H4 (cell line): Measurements from ENCODE around the gene HDAC7. TPM values are rescaled to one million over a fixed set of nuclear protein-coding genes. Genes with fewer than 3 reads are reported as not detected.

Source experiments
- DNase-seq: peaks from one replicate; pipeline ENCODE4 v3.0.0-alpha.2; 2015; ENCODE audit warnings: low spot score
- total RNA-seq: library from RNA; depleted of rRNA; stranded (reverse); fragments of >200 nt; shearing (Covaris generic); gene quantifications from 2 replicates; pipeline ENCODE4 v1.2.3, GENCODE V29; 2014

The HDAC7 gene
- total RNA-seq, 1 experiment from 2014 or later, result 13.7 TPM

DNA sequence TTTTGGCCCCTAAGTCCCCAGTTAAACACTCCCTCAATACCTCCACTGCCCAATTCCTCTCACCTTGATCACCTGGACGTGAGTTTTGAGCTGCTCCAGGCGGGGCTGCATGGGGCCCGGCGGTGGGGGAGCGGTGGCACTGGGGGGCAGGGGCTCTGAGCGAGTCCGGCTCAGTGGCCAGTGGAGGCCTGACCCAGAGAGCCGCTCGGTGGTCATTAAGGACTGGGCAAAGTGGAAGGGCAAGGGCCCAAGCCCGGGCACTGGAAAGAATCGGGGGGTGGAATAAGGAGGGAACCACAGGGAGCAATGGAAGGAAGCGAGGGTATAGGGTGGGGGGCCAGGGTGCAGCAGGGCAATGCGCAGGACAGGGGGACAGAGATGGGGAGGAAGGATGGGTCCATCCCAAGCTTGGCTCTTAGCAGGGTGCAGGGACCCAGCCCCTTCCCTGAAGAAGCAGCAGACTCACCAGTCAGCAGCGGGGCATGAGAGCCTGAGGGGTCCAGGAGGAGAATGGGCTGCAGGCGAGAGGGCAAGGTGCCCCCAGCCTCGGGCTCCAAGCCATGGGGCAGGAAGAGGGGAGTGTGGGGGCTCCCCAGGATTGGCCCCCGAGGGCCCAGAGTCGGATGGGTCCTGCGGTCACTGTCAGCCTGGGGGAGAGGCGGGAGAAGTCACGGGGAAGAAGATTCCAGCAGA lies 24.4 kb downstream of the HDAC7 start:
- DNase-seq, result no peak

DNA sequence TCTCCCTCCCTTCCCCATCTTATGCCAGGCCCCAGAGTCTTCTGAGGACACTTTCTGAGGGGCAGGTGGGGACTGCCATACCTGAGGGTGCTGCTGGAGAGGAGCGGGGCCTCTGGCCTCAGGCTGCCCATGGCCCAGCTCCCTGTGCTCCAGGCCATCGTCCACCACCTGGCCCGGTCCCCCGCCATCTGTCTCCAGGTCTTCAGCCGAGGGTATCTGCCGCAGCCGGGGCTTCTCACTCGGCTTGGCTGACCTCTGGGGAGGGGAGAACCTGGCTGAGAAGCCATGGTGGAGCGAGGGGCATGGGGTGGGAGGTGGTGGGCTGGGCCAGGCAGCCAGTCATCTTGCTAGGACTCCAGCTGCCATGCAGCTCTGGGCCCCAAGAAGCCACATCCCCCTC lies 25.0 kb downstream of the HDAC7 start:
- DNase-seq, result no peak

DNA sequence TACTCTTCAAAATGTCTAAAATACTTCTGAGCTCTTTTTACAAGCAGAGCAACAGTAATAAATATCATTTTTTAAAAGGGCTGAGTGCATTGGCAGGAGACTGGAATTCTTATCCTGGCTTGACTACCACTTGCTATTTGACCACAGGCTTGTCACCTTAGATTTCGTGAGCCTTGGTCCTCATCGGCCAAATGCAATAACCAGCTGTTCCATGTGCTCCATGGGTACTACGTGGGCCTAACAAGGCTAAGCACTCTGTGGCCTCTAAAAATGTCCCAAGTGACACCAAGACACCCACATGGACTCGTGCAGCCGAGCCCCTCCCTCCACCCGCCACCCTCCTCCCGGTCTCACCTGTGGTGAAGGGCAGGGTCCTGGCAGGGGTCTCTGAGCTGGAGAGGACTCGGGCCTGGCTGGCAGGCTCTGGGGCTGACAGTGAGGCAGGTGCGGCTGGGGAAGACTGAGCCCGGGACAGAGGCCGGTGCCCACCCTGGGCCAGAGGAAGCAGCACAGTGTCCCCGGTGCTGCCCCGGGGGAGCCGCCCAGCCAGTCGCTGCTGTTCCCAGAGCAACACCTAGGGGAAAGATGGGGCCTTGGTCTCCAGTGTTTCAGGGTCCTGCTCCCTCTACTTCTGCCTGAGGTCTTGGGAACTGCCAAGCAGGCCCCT lies 26.6 kb downstream of the HDAC7 start:
- no peak for DNase-seq

DNA sequence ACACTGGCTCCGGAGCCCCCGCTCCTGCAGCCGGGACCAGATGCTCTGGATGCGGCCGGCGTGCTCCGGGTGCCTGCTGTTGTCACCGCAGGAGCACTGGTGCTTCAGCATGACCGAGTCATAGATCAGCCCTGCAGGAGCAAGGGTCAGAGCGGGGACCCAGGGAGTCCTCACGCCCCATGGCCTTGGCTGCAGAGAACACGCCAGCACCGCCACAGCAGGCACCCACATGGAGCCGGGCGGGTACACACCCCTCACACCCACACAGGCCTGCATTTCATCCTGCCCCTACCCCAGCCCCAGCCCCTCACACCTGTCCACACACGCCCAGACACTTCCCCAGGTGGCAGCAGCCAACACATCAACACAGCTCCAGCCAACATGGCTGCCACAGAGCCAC lies 27.8 kb downstream of the HDAC7 start:
- no peak for DNase-seq

DNA sequence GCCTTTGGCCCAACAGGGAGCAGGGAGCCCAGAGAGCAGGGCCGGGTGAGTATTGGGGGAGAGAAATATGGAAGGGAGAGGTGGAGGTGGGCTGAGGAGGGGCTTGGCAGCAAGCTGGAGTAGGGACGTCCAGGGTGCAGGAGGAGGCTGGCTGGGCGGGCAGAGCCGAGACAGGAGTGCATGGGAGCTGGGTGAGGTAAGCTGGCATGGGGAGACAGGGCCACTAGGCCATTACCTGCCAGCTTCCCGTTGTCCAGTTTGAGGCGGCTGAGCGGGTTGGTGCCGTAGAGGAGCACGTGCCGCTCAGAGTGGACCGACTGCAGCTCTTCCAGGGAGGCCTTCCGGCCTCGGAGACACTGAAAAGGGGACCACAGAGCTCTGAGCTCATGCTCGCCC lies 28.4 kb downstream of the HDAC7 start:
- DNase-seq, result no peak

DNA sequence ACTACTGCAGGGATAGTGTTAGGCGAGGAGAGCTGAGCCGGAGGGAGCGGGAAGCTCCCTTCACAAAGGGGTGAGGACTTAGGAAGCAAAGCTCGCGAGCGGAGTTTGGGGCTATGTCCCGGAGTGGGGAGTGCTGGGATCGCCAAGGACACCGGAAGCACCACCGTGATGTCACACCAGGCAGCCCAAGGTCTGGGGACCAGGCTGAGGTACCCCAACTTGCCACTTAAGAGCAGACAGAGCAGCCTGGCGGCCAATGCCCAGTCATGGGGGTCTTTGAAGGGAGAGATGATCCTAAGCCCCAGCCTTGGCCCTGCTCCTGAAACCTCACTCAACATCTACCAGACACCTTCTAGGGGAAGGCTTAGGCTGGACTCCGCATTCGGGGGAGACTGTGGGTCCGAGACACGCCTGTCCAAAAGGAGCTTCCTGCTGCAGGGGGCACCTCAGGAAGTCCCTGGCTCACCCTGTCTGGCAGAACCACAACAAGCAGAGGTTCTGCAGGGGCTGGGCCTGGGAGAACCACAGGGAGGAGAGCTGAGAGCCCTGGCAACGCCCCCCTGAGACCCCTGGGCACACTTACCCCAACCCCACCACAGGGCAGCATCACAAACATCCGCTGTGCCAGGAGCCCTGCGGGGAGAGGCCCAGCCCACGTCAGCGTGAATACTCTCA lies 28.9 kb downstream of the HDAC7 start:
- DNase-seq, result no peak

DNA sequence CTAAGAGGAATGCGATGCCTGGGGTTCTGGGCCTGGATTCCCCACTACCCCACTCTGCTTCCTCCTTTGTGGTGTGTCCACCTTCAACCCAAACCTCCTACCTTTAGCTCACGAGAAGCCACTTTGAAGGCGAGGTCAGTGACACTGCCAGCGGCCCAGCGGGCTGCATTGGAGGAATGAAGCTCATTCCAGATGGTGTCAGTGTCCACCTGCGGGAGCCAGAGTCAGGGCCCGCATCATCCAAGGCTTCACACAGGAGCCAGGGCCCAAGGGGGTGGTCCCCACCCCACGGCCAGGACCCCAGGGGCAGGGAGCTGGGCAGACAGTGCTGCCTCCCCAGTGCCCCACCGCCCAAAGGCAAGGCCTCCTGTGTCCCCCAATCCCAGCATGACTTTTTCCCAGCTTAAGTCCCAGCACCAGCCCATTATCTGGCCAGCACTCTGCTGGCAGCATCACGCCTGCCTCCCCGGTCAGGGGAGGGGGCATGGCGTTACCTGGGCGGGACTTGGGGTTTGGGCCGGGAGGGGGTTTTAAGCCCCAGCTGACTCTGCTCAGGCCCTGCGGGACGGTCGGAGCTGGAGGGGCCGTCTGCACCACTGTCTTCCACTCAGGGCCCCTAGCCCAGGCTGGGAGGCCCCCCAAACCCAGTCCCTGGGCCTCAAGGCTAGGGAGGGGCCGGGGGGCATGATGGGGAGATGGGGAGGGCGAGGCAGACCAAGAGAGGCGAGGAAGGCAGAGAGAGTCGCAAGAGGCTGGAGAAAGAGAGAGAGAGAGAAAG lies 29.8 kb downstream of the HDAC7 start:
- DNase-seq, result no peak

DNA sequence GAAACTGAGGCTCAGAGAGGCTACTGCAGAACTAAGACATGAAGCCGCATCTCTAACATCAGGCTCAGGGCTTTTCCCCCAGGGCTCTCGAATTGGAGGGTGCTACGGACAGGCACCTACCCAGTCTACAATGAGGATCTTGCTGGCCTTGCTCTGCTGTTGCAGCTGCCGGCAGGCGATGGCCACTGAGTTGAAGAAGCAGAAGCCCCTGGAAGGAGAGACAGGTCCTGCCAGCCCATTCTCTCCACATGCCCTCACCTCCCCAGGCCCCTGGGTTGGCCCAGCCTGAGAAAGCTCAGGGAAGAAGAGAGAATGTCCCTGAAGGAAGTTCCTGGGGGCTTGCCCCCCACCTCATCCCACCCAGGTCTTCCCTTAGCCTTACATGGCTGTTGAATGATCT lies 30.6 kb downstream of the HDAC7 start:
- DNase-seq, result no peak

DNA sequence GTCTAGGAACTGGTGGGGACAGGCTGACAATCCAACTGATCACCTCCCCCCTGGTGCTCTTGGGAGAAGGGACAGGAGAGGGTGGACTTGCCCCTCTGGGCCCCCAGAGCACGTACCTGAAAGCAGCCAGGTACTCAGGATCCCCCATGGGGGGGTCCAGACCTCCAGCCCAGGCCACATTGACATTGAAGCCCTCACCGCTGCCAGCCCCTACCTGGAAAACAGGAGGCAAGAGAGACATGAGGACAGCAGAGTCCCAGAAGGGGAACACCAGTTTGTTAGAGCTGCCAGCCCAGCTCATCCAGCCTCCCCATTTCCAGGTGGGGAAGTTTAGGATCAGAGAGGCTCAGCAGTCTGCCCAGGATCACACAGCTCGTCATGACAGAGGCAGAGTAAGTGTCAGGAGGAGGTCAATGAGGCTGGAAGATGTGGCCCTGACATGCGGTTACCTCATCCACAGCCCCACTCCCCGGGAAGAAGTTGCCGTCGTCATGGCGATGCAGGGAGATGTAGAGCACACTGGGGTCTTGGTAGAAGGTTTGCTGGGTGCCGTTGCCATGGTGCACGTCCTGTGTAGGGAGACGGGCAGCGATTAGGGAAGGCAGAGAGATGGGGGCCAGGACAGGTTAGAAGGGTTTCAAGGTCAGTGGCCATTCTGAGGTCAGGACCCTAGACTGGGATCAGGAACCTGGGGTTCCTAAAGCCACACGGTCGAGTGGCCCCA lies 31.9 kb downstream of the HDAC7 start:
- DNase-seq, result no peak

DNA sequence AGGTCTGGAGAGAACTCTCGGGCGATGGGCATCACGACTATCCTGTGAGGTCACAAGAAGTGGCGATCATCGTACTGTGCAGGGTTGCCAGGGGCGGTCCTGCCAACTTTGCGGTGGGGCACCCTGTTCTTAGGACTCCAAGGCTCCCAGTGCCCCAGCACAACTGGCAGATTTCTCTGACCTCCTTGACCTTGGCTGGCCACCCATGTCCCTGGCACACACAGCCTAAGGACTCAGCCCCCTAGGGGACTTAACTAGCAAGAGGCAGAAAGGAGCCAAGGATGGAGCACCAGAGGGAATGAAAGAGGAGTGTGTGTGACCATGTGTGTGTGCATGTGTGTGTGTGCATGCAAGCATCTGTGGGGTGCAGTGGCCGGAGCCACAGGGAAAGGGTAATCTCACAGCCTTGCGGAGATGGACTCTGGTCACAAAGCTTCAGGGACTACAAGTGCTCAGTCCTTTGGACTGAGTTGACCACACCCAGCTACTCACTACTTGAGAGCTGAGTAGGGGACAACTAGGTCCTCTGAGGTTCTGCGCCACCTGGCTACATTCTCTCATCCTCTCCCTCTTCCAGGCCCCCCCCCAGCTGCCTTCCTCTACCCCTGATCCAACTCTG lies 32.9 kb downstream of the HDAC7 start:
- DNase-seq, result no peak

DNA sequence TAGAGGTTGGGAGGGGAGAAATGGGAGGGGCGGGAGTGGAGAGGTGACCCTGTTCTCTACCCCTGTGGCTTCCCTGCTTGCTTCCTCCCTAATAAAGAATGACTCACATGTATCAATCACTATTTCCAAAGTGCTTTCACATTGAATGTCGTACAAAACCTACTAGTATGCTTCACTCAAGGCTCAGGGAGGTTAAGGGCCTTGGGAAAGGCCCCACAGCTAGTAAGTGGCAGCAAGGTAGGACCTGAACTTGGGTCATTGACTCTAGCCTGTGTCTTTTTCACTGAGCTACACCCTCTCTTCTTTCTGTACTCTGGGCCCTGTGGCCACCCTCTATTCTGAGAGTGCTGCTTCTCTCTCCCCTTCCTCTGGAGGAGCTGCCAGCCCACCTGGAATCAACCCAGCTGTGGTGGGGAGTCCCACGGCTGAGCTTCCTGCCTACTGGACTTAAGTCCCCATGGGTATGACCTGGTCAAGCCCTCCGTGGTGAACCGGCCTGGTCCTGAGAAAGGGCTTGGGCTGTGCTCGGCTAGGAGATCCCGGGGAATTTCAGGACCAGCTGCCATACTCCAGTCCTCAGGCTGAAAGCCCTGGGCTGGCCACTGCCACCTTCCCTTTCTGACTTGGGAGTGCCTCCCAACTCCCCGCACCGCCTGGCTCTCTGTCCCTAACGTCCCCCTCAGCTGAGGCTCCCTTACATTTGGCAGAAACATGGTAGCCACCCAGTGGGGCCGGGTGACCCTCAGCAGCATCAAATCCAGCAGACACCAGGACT lies 33.6 kb downstream of the HDAC7 start:
- no peak for DNase-seq

DNA sequence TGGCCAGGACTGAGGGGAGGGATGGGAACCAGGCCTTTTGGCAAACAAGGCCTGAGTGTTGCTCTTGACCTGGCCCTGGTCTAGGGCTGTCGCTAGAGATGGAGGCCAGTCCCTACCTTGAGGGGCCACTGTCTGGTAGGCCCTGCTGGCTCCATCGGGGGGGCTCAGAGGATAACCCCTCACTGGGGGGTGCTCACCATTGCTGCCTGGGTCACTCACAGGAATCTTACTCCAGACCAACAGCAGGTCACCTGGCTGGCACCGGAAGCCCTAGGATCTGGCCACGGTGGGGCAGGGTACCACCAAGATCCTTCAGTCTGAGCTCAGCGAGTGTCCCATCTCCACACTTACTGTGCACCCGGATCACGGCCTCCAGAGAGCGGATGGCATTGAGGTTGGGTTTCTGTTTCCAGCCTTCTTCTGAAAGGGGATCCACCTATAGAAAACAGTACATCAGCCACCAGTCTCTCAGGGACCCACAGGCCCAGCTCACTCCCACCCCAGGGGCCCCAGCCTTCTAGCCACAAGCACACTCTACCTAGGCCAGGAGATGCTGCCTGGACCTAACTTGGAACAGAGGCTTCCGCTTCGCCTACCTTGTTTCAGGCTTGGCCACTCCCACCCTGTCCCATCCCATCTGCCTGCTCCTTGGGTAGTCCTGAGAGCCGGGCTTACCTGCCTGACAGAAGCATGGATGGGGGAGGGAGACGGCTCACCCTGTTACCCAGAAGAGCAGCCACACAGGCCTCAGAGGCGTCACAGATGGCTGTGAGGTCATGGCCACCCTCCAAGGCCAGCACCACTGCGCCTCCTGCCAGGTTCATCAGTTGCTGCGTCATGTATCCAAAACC lies 34.4 kb downstream of the HDAC7 start:
- DNase-seq, result no peak

DNA sequence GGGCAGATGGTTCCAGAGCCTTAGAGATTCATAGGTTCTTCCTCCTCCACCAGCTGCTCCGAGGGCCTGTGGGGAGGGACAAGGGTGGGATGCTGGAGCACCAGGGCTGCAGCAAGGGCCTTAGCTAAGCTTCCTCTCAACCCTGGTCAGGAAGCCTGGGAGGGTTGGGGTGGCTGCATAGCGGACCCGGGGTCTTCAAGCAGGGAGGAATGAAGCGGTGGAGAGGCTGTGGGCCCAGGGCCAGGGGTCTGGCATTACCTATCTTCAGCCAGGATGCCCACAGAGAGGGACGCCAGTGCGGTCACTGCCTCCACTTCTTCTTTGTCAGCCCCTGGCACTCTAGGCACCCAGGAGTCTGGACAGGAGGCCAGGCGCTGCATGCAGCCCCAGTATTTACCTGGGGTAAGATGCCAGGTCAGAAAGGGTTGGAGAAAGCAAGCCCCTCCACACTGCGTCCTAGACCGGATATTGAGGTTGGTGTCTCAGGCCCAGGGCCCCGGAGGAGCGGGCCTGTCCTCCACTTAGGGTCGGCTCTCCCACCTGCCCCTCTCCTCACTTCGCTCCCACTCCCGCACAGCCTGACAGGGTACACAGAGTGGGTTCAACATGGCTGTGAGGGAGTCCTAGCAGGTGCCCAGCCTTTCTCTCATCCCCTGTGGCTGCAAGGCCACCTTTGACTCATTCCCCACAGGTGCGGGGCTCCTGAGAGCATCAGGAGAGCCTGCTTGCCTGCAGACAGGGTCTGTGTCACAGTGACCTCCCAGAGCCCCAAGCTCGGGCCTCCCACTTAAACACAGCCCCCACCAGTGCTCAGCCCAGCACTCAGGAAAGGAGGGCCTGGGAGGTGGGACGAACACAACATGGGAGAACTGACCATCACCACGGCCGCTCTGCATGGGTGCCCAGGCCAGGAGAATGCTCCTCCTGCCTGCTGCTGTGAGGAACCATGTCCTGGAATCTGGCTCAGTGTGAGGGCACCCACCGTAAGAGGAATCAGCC lies 35.6 kb downstream of the HDAC7 start:
- no peak for DNase-seq

DNA sequence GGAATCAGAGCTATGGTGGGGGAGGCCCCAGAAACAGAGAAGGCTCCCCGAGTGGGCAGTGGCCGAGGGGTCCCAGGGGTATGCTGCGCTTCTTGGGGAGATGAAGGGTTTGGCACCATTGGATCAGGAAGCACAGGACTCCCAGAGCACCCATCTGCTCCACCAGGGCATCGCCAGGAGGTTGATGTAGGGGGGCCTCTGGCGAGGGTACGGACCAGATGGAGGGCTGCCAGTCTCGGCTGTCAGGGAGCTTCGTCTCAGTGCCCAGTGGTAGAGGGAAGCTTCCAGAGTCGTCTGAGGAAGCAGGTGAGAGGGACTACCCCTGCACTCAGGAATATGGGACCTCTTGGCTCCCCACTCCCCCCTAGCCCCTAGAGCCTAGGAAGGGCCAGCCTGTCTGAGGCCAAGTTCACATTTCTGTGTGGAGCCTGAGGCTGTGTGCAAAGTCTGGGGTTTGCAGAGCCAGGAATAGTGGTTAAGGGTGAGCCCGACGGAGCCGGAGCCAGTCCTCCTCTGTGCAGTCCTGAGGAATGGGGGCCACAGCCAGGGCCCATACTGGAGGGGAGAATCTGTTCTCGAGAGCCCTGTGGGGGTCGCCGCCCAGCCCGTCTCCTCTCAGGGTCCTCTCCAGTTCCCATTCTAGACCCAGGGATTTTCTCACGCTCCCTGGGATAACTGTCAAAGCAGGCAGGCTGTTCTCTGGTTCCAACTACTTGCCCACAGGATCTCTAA lies 36.5 kb downstream of the HDAC7 start:
- DNase-seq, result no peak

DNA sequence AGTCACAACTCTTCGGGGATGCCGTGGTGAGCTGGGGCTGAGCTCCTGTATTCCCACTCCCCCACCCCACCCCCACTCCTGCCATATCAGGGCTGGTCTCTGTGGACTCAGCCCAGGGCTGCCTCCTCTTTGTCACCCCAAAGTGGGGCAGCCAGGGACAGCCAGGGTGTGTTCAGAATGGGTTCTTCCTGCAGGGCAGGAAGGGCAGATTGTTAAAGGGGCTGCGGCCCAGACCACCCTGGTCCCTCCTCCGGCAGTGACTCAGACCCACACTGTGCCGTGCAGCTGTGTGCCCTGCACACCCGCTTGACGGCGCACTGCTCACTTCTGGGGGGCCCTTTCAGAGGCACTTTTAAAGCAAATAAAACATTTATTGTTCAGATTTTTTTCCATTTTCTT lies 37.3 kb downstream of the HDAC7 start:
- DNase-seq, result no peak

DNA sequence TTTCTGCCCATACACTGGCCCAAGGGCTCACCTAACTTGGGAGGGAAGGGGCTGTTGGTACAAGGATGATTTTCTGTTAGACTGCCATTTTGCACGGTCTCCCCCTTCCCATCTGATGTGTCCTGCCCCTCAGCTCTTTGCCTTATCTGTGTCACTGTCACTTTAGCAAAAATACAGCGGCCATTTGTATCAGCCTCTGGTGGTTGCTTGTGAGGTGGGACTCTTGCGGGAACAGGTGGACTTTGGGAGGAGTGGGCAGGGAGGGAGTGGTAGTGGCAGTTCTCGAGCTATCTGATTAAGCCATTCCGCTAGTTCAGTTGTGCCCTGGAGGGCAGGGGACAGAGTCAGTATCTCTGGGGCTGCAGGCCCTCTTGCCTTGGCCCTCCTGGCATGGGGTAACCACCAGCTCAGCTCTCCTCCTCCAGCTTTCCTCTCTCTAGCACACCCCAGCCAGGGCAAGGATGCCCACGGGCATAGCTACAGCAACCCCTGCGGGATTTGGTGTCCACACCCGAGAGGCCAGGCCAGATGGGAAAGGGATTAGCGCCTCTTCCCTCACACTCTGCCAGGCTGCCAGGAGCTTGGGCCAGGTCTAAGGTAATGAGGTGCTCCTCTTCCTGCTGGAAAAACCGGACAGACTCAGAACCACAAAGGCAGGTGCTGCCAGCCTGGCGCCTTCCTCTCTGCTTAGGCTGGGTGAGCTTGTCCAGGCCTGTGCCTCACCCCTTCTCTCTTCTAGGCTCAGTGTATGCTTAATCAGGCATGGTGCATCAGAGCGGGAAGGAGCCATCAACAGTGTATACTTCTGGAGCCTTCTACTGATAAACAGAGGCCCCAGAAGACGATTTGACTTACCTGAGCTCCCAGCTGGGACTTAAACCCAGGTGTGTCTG lies 38.0 kb downstream of the HDAC7 start:
- no peak for DNase-seq
